OCI-M2 (cell line): Measurements from ENCODE around the gene HBD.
A peak's percentile ranks its signal among the peaks of the same experiment; 100 is the strongest.
"Not testable (repeated sequence)": the region's sequence is repeated elsewhere in the genome, so short reads cannot be mapped to it uniquely, and the experiment has no call there.

Experiments
- DNase-seq: peaks from one replicate; lab custom pipeline; 2025; ENCODE audit not compliant: unreplicated experiment; lab: John Stamatoyannopoulos, UW

Gene HBD

DNA sequence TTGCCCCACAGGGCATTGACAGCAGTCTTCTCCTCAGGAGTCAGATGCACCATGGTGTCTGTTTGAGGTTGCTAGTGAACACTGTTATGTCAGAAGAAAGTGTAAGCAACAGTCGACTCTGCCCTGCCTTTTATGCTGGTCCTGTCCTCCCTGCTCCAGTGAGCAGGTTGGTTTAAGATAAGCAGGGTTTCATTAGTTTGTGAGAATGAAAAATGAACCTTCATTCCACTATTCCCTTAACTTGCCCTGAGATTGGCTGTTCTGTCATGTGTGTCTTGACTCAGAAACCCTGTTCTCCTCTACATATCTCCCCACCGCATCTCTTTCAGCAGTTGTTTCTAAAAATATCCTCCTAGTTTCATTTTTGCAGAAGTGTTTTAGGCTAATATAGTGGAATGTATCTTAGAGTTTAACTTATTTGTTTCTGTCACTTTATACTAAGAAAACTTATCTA lies at the start of gene HBD:
Gene HBD, minus strand, starts transcription at position 103 of the 454 bp plus-strand sequence. Its CDS starts 50 bp downstream, at position 53.
- no peak for DNase-seq

DNA sequence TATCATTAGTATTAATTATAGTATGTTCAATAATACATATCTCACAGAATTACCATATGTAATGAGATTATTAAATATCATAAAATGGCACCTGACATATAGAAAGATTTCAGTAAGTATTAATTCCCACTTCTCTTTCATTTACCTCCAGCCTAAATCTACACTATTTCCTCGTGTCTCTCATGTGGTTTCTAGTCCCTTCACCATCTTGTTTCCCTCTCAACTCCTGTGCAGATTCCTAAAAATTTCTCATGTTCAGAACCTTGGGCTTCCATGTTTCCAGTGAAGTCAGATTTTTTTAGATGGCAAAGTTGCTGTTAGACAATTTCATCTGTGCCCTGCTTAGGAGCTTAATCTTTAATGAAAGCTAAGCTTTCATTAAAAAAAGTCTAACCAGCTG lies 49.6 kb upstream of the HBD start:
- DNase-seq = no peak

DNA sequence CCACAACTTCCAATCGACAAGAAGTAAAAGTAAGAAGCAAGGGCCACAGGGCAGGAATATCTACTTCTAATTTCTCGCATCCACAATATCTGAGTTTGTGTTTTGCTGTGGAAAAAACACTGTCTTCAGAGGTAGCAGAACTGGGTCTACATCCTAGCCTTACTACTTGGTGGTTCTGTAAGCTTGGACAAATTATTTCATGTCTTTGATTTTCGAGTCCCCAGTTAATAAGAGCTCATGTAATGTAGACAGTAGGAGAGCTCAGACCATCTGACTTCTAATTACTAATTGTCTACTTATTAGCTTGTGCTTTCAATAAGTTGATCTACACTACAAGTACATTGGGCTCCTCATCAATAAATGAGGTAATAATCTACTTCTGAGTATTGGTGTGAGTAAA lies 48.8 kb upstream of the HBD start:
- no peak for DNase-seq

DNA sequence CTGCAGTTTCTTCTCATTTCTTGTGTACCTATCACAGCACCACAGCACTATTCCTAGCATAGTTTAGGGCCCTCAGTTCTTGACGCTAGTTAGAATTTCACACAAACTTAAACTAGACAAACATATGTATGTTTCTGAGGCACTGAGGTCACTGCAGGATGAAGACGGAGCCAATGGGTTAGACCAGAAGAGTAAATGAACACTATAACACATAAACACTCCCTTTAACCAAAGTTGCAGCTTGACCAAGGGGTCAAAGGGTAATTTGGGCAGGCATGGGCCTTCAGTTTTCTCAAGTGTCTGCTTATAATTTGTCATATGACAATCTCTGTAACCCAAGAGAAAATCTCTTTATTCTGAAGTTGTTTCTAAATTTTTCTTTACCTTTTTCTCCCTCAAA lies 48.3 kb upstream of the HBD start:
- no peak for DNase-seq

DNA sequence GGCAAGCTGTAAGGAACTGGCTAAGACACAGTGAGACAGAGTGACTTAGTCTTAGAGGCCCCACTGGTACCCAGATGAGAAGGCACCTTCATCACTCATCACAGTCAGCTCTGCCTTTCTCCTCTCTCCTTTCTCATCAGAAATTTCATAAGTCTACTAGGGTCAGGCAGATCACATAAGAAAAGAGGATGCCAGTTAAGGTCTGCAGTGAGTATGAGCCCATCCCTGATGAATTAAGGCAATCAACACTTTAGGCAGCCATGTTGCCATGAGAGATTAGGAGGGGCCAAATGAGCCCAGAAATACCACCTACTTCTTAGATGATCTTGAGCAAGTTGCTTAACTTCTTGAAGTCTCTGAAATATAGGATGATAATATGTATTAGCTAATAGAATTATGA lies 47.3 kb upstream of the HBD start:
- DNase-seq = no peak

DNA sequence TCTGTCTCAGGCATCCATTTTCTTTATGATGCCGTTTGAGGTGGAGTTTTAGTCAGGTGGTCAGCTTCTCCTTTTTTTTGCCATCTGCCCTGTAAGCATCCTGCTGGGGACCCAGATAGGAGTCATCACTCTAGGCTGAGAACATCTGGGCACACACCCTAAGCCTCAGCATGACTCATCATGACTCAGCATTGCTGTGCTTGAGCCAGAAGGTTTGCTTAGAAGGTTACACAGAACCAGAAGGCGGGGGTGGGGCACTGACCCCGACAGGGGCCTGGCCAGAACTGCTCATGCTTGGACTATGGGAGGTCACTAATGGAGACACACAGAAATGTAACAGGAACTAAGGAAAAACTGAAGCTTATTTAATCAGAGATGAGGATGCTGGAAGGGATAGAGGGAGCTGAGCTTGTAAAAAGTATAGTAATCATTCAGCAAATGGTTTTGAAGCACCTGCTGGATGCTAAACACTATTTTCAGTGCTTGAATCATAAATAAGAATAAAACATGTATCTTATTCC lies 46.4 kb upstream of the HBD start:
- DNase-seq = peak; percentile 89

DNA sequence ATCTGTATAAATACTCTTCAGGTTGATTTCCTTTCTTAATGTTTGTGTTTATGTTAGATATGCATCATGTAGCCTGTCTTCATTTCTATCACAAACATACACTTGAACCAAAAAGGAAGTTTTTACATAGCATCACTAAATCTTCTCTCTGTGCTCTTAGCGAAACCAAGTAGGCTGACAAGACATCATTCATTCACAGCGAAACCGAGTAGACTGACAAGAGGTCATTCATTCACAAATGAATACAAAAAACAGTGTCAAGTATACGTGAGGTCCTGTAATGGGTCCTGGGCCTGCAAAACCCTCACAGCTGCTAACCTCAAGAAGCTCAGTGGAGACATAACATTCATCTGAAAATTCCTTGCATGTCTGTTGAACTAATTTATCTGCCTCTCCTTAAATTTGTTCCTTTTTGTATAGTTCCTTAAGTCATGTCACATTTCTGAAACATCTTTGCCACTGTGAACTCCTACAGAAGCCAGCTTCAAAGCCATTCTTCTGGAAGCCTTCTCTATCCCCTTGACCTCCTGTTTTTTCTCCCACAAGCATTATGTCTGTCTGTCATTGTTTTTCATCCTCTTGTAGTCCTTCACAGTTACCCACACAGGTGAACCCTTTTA lies 45.3 kb upstream of the HBD start:
- DNase-seq = no peak

DNA sequence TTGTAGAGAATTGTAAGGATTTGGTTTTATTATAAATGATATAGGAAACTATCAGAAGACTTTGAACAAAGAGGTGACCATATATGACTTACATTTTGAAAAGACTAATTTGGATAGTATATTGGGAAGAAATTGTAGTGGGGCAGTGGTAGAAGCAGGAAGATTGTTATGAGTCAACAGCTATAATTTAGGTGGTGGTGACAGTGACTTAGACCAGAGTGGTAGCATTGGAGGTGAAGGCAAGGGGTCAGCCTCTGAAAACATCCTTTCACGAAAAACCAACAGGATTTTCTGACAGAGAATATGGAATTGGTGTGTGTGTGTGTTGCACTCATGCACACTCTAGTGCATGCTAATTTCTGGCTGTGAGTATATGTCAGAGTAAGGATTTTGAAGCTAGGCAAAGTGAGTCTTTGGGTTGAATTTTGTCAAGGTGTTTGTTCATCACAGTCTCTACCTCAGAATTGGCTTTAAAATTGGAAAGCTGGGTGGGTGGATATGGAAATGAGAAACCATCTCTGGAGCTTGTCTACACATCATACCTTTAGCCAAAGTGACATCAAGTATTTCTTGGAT lies 43.6 kb upstream of the HBD start:
- DNase-seq = no peak

DNA sequence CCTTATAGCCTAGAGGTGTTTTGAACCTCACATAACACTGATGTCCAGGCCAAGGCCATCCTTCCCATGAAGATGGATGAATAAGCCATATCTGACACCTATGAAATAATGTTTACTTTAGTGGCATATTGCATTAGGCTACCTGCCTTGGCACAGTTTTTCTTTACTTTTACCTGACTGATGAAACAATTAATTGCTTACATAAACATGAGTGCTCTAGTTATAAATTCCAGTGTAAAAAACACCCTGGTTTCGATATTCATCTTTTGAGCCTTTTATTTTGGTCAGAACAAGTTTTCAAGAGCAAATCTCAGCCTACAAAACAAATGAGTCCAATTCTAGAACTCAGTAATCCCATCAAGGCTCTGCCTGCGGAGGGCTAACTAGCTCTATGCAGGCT lies 42.4 kb upstream of the HBD start:
- no peak for DNase-seq

DNA sequence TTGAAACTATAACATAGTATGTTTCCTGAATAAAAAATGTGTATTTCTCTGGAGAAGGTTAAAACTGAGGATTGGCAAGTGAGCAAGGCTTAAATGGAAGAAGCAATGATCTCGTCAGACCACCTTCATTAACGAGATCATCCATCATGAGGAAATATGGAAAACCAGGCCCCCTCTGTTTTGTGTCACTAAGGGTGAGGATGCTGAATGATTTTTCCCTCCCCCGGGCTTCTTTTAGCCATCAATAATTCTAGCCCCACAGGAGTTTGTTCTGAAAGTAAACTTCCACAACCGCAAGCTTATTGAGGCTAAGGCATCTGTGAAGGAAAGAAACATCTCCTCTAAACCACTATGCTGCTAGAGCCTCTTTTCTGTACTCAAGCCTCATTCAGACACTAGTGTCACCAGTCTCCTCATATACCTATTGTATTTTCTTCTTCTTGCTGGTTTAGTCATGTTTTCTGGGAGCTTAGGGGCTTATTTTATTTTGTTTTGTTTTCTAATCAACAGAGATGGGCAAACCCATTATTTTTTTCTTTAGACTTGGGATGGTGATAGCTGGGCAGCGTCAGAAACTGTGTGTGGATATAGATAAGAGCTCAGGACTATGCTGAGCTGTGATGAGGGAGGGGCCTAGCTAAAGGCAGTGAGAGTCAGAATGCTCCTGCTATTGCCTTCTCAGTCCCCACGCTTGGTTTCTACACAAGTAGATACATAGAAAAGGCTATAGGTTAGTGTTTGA lies 41.3 kb upstream of the HBD start:
- peak; percentile 77 for DNase-seq

DNA sequence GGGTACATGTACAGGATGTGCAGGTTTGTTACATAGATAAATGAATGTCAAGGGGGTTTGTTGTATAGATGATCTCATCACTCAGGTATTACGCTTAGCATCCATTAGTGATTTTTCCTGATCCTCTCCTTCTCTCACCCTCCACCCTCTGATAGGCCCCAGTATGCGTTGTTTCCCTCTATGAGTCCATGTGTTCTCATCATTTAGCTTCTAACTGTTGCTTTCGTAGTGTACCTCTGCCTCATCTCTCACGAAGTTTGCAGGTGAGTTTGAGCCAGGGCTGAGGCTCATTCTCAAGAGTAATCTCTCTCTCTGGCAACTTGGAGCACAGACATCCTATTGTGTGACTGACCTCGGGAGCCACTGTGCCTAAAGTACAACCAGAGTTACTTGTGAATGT lies 40.1 kb upstream of the HBD start:
- no peak for DNase-seq

DNA sequence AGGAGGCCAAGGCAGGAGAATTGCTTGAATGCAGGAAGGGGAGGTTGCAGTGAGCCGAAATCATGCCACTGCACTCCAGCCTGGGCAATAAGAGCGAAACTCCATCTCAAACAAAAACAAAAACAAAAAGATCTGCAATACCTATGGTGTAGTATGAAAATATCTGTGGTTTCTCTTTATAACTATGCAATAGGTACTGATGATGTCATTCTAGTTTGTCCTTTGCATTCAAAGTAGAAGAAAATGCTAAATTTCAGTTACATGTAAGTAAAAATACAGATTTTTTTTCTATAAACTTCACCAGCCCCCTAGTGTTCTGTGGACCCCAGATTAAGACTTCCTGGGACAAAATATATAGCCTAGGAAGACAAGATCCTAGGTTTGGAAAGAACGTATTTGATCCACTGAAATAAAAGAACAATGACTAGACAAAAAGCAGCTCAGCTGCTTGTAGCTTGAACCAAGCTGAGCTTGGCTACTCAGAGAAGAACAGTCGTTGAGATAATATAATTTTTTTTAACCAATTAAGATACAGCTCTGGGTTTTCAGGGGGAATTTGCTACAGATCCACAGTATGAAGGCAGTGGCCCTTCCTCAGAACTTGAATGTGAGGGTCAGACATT lies 38.2 kb upstream of the HBD start:
- DNase-seq = no peak

DNA sequence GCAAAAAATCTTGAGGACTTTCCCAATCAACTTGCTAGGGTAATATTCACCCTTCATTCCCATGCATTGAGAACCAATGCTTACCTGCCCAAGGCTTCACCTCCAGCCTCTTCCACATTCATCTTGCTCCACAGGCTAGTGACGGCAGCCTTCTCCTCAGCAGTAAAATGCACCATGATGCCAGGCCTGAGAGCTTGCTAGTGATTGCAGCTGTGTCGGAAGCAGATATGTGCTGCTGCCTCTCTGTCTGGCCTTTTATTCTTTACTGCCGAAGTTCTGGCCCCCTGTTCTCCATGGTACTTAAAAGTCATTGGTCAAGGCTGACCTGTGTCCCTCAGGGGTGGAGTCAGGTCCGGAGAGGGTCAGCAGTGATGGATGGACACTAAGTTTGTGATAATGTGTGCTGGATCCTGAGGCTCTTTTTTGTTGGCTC lies 35.4 kb upstream of the HBD start, which contains the start of gene HBE1:
Gene HBE1, minus strand, starts transcription at position 231 of the 433 bp plus-strand sequence. Its CDS starts 55 bp downstream, at position 176.
- no peak for DNase-seq

DNA sequence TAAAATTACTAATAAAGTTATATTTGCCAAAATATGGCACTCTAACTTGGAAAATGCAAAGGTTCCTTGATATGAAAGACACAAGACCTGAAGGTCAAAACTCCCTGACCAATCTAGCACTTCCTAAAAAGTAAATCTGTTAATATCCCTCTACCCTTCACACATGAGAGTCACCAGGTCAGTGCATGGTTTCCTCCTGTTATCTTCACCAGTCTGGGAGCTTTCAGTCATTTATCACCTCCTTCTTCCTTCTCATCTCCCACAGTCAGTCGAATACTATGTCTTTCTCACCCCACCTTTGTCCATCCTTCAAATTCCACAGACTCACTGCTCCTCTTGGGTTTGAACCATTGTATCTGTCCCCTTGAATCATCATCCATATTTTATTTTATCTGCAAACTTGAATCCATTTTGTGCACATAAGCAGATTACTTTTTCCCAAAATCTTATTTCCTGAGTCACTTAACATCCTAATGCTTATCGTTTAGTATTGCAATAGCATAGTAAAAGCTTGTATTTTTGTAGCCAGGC lies 32.8 kb upstream of the HBD start:
- no peak for DNase-seq

DNA sequence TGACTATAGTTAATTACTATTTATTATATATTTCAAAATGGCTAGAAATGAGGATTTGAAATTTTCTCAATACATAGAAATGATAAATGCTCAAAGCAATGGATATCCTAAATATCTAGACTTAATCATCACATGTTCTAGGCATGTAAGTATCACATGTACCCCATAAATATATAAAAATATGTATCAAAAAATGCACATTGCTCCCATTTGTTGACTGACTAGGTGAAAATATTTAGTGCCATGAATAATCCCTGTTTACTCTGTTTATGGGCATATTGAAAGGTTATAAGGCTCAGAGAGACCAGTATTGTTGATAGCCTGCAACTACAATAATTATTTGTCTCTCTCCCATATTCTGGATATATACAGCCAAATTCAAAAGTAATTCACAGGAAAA lies 32.3 kb upstream of the HBD start:
- no peak for DNase-seq

DNA sequence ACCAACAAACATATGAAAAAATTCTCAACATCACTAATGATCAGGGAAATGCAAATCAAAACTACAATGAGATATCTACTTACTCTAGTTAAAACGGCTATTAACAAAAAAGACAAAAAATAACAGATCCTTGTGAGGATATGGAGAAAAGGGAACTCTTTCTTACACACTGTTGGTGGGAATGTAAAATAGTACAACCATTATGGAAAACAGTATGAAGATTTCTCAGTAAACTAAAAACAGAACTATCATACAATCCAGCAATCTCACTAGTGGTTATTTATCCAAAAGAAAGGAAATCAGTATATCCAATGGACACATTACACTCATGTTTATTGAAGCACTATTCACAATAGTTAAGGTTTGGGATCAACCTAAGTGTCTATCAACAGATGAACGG lies 31.5 kb upstream of the HBD start:
- DNase-seq = no peak

DNA sequence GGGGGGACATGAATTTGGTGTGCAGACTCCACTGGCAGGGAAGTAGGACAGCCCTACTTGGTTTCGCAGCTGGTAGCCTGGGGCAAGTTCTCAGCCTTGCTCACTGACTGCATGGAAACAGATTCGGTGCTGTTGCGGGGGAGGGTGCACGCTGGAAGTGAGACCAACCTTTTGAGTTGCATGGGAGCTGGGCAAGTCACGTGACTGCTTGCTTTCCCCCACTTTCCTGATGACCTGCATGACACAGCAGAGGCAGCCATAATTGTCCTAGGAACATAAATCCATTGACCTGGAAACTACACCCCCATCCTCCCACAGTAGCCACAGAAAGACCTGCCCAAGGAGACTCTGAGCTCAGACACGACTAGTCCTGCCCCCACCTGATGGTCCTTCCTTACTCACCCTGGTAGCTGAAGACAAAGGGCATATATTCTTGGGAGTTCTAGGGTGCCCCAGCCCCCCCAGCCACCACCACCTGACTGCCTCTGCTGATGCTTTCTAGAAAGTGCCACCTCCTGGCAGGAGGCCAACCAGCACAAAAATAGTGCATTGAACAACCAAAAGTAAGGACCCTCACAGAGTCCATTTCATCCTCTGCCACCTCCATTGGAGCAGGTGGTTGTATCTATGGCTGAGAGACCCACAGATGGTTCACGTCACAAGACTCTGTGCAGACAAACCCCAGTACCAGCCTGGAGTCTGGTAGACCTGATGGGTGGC lies 24.4 kb upstream of the HBD start:
- DNase-seq = no peak

DNA sequence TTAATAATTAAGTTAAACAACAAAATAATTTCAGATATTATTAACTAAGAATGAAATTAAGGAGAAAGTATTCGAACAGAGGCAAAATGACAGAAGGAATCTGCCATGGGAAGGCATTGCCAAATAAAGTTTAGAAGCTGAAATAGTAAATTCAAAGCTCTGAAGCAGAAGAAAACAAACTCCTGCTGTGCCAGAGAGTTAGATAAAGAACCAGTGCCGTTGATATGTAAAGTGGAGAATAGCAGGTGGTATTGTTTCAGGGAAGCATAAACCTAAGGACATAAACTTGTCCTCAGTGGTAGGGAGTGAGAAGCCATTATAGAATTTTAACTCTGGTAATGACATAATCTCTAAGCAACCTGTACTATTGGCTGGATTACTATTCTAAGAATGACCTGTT lies 23.0 kb upstream of the HBD start:
- no peak for DNase-seq

DNA sequence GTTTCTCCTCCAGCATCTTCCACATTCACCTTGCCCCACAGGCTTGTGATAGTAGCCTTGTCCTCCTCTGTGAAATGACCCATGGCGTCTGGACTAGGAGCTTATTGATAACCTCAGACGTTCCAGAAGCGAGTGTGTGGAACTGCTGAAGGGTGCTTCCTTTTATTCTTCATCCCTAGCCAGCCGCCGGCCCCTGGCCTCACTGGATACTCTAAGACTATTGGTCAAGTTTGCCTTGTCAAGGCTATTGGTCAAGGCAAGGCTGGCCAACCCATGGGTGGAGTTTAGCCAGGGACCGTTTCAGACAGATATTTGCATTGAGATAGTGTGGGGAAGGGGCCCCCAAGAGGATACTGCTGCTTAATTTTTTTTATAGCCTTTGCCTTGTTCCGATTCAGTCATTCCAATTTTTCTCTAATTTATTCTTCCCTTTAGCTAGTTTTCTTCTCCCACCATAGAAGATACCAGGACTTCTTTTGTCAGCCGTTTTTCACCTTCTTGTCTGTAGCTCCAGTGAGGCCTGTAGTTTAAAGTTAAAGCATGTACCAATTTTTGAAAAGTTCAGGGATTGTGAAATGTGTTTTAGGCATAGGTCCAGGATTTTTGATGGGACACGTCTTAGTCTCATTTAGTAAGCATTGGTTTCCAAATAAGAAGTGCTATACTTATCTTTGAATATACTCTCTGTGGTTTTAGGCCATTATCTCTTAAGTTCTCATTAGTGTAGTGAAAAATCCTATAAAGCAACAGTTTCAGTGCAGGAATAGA lies 20.5 kb upstream of the HBD start, which contains the start of gene HBG2:
Gene HBG2, minus strand, starts transcription at position 136 of the 768 bp plus-strand sequence. Its CDS starts 53 bp downstream, at position 83.
- not testable (repeated sequence) for DNase-seq

DNA sequence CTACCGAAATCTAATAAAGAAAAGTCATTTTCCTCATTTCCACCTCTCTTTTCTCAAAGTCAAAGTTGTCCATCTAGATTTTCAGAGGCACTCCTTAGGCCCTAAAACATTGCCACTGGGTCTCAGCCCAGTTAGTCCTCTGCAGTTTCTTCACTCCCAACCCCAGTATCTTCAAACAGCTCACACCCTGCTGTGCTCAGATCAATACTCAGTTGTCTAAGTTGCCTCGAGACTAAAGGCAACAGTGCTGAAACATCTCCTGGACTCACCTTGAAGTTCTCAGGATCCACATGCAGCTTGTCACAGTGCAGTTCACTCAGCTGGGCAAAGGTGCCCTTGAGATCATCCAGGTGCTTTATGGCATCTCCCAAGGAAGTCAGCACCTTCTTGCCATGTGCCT lies 19.7 kb upstream of the HBD start:
- DNase-seq = not testable (repeated sequence)
